ENCODE data around the gene RELN. TPM values are rescaled to one million over a fixed set of nuclear protein-coding genes. Genes with fewer than 3 reads are reported as not detected.

Gene RELN
- total RNA-seq, 1 donor from 2014 or later = not detected

DNA sequence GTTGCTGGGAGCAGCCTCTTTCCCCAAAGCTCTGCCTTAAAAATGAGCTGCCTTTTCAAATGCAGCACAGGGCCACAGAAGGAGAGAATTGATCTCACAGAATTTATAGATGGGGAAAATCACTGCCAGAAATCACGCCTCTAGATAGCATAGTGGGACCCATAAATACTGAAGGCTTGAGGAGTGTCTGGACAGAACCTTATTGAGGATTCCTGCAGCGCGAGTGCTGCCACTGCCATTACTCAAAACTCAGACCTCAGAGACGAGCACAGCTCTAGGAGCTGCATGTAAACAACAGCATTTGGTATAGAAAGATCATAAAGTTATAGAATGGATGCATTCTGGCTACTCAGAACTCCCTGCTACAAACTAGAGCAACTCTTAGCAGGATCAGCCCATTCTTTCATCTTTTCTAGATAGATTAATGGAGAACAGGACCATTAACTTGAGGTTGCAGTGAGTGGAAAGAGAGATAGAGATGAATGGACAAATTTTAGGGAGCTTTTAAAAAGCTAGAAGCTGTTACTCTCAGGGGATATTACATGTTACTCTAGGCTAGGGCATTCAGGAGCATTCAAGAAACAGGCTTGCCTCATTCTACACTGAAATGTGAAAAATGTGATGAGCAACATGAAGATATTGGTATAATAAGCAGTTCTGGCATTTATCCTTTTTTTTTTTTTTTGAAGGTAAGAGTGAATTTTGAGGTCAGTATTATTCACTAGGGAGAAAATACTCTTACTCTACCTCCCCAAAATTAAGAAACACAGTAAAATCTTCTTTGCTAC, 276.3 kb downstream of the RELN start:
- no peaks in the 10 kb centered on the region for H3K4me1 Mint-ChIP-seq
- ATAC-seq (ENCODE audit: low read depth) = no peak
- CTCF ChIA-PET = no interaction called here

GRCh38 chr7:103711413-103711812, 278.0 kb downstream of the RELN start:
- TF ChIP-seq CTCF (IDR thresholded peaks at IDR 0.05) = no peak
- H3K4me1 Mint-ChIP-seq = no peaks in the 10 kb centered on the region
- no peaks in the 10 kb centered on the region for H3K27me3 Mint-ChIP-seq
- POLR2A ChIA-PET = no interaction called here
- no peaks in the 10 kb centered on the region for H3K9me3 Mint-ChIP-seq
- H3K36me3 Mint-ChIP-seq (ENCODE audit: low read depth) = no peaks in the 10 kb centered on the region
- H3K4me3 Mint-ChIP-seq = no peak overlapping the region
- intact Hi-C loops (cut with micrococcal nuclease) = no loop called here
- DNase-seq = no peak
- no peak overlapping the region for H3K27ac Mint-ChIP-seq
- CTCF ChIA-PET = no interaction called here
- ATAC-seq (ENCODE audit: low read depth) = no peak

More for the DNA sequence above, 276.3 kb downstream of the RELN start:
- no peaks in the 10 kb centered on the region for H3K9me3 Mint-ChIP-seq
- DNase-seq = no peak
- POLR2A ChIA-PET = no interaction called here
- intact Hi-C loops (cut with micrococcal nuclease) = no loop called here
- no peak for TF ChIP-seq CTCF (IDR thresholded peaks at IDR 0.05)
- no peaks in the 10 kb centered on the region for H3K36me3 Mint-ChIP-seq (ENCODE audit: low read depth)
- no peak overlapping the region for H3K27ac Mint-ChIP-seq
- H3K4me3 Mint-ChIP-seq = no peak overlapping the region
- no peaks in the 10 kb centered on the region for H3K27me3 Mint-ChIP-seq

DNA sequence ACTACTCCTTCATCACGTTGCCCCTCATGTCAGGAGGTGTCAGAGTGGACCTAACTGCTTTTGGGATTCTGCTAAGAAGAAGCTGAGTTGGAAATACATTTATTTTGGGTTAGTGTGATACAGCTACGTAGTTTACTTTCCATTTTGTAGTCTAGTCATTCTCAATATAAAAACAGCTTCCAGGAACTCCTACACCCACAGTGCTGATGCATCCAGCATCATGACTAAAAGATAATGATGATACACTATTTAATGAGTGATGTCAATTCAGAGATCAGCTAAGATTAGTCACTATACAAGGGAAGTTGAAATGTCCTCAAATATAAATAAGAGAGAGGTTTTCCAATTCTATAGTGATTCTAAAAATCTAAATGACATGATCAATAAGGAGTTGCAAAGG, 279.2 kb downstream of the RELN start:
- intact Hi-C loops (cut with micrococcal nuclease) = no loop called here
- Mint-ChIP-seq H3K27ac (no peak overlapping the region), H3K9me3 (no peaks in the 10 kb centered on the region), H3K27me3 (no peaks in the 10 kb centered on the region), H3K4me1 (no peaks in the 10 kb centered on the region), H3K4me3 (no peak overlapping the region), H3K36me3 (ENCODE audit: low read depth) (no peaks in the 10 kb centered on the region)
- no peak for DNase-seq
- ChIA-PET CTCF (no interaction called here), POLR2A (no interaction called here)
- no peak for ATAC-seq (ENCODE audit: low read depth)
- no peak for TF ChIP-seq CTCF (IDR thresholded peaks at IDR 0.05)

- no peak overlapping the region for H3K27ac Mint-ChIP-seq
- no peak for TF ChIP-seq CTCF (IDR thresholded peaks at IDR 0.05)
- H3K4me3 Mint-ChIP-seq = no peak overlapping the region
- POLR2A ChIA-PET = no interaction called here
- no peaks in the 10 kb centered on the region for H3K9me3 Mint-ChIP-seq
- CTCF ChIA-PET = no interaction called here
- DNase-seq (no peak), ATAC-seq (ENCODE audit: low read depth) (no peak)
- intact Hi-C loops (cut with micrococcal nuclease) = no loop called here
- no peaks in the 10 kb centered on the region for H3K36me3 Mint-ChIP-seq (ENCODE audit: low read depth)
- no peaks in the 10 kb centered on the region for H3K4me1 Mint-ChIP-seq
- H3K27me3 Mint-ChIP-seq = peaks cover 4% of the 10 kb centered on the region
Measured at GRCh38 chr7:103706805-103707204, 282.7 kb downstream of the RELN start.

- no peaks in the 10 kb centered on the region for H3K36me3 Mint-ChIP-seq (ENCODE audit: low read depth)
- POLR2A ChIA-PET = no interaction called here
- no peak overlapping the region for H3K4me3 Mint-ChIP-seq
- intact Hi-C loops (cut with micrococcal nuclease) = no loop called here
- no peak overlapping the region for H3K27ac Mint-ChIP-seq
- DNase-seq (no peak), ATAC-seq (ENCODE audit: low read depth) (no peak)
- no peaks in the 10 kb centered on the region for H3K9me3 Mint-ChIP-seq
- CTCF ChIA-PET = no interaction called here
- H3K27me3 Mint-ChIP-seq = peaks cover 4% of the 10 kb centered on the region
- H3K4me1 Mint-ChIP-seq = no peaks in the 10 kb centered on the region
- no peak for TF ChIP-seq CTCF (IDR thresholded peaks at IDR 0.05)
Measured at GRCh38 chr7:103705542-103705941, 283.9 kb downstream of the RELN start.

Measured in activated B cell treated with CpG ODN at 0.5 μM for 24 hours (primary cell).